H9 (cell line): ENCODE data around the gene TNIP1. TPM values are rescaled to one million over a fixed set of nuclear protein-coding genes. Genes with fewer than 3 reads are reported as not detected.

Experiments used
- DNase-seq: peaks from one replicate; pipeline ENCODE4 v3.0.0-alpha.2; 2017
- H2AFZ ChIP-seq: one replicate; pipeline ENCODE4 v1.6.1; 2013; ENCODE audit warnings: mild to moderate bottlenecking, low read length, control low read depth, moderate library complexity
- H2AK5ac ChIP-seq: 2 replicates; pipeline ENCODE4 v1.6.1; 2013; ENCODE audit warnings: low read length, control low read depth, mixed read lengths; ENCODE audit not compliant: insufficient read length
- H2BK120ac ChIP-seq: one replicate; pipeline ENCODE4 v1.6.1; 2013; ENCODE audit warnings: low read depth, mild to moderate bottlenecking, low read length, control low read depth, inconsistent platforms; ENCODE audit not compliant: poor library complexity, severe bottlenecking
- H2BK12ac ChIP-seq: 2 replicates; pipeline ENCODE4 v1.6.1; 2013; ENCODE audit warnings: low read length, control low read depth, mixed read lengths, low read depth; ENCODE audit not compliant: insufficient read length
- H2BK15ac ChIP-seq: 2 replicates; pipeline ENCODE4 v1.6.1; 2013; ENCODE audit warnings: low read depth, low read length, control low read depth
- H2BK20ac ChIP-seq: one replicate; pipeline ENCODE4 v1.6.1; 2013; ENCODE audit warnings: low read depth, mild to moderate bottlenecking, low read length, control low read depth, inconsistent platforms; ENCODE audit not compliant: poor library complexity, severe bottlenecking
- H2BK5ac ChIP-seq: 2 replicates; pipeline ENCODE4 v1.6.1; 2013; ENCODE audit warnings: low read length, control low read depth, mixed read lengths; ENCODE audit not compliant: insufficient read length
- H3K14ac ChIP-seq: 2 replicates; pipeline ENCODE4 v1.6.1; 2013; ENCODE audit warnings: low read length, control low read depth; ENCODE audit not compliant: insufficient read depth
- H3K18ac ChIP-seq: 2 replicates; pipeline ENCODE4 v1.6.1; 2013; ENCODE audit warnings: low read depth, mild to moderate bottlenecking, mixed read lengths, low read length, control low read depth; ENCODE audit not compliant: insufficient read length
- H3K23ac ChIP-seq: 2 replicates; pipeline ENCODE4 v1.6.1; 2013; ENCODE audit warnings: low read length, control low read depth, mixed read lengths, low read depth; ENCODE audit not compliant: insufficient read length
- H3K23me2 ChIP-seq: 2 replicates; pipeline ENCODE4 v1.6.1; 2013; ENCODE audit warnings: low read depth, mild to moderate bottlenecking, mixed read lengths, low read length, control low read depth; ENCODE audit not compliant: insufficient read length, poor library complexity, severe bottlenecking
- H3K27ac ChIP-seq: 2 replicates; pipeline ENCODE4 v1.5.1; 2013; ENCODE audit warnings: low read length, control low read depth, mixed read lengths, low read depth; ENCODE audit not compliant: insufficient read length
- H3K27me3 ChIP-seq: 2 replicates; pipeline ENCODE4 v1.6.1; 2013; ENCODE audit warnings: low read length, control low read depth, inconsistent platforms; ENCODE audit not compliant: insufficient read depth
- H3K4ac ChIP-seq: 2 replicates; pipeline ENCODE4 v1.6.1; 2013; ENCODE audit warnings: low read depth, mild to moderate bottlenecking, control low read depth, inconsistent platforms, low read length, moderate library complexity
- H3K4me1 ChIP-seq: 2 replicates; pipeline ENCODE4 v1.6.1; 2013; ENCODE audit warnings: low read length, control low read depth, inconsistent platforms; ENCODE audit not compliant: insufficient read depth
- H3K4me2 ChIP-seq: 2 replicates; pipeline ENCODE4 v1.6.1; 2013; ENCODE audit warnings: low read length, control low read depth, mixed read lengths; ENCODE audit not compliant: insufficient read length, insufficient read depth
- H3K56ac ChIP-seq: 2 replicates; pipeline ENCODE4 v1.6.1; 2013; ENCODE audit warnings: low read depth, mild to moderate bottlenecking, mixed read lengths, low read length, control low read depth; ENCODE audit not compliant: insufficient read length
- H3K79me1 ChIP-seq: 2 replicates; pipeline ENCODE4 v1.6.1; 2013; ENCODE audit warnings: low read depth, mild to moderate bottlenecking, moderate library complexity, low read length, control low read depth, inconsistent platforms; ENCODE audit not compliant: insufficient read depth, poor library complexity, severe bottlenecking
- H3K79me2 ChIP-seq: 2 replicates; pipeline ENCODE4 v1.6.1; 2013; ENCODE audit warnings: low read length, control low read depth, inconsistent platforms; ENCODE audit not compliant: insufficient read depth
- H3K9ac ChIP-seq: 2 replicates; pipeline ENCODE4 v1.6.1; 2013; ENCODE audit warnings: low read length, control low read depth, mixed read lengths; ENCODE audit not compliant: insufficient read length; ENCODE audit errors: extremely low read depth
- H3K9me3 ChIP-seq: one replicate; pipeline ENCODE4 v1.6.1; 2013; ENCODE audit warnings: low read depth, low read length, inconsistent platforms; ENCODE audit not compliant: control insufficient read depth
- H3T11ph ChIP-seq: one replicate; pipeline ENCODE4 v1.6.1; 2013; ENCODE audit warnings: mild to moderate bottlenecking, low read length, control low read depth, inconsistent platforms
- H4K20me1 ChIP-seq: one replicate; pipeline ENCODE4 v1.6.1; 2013; ENCODE audit not compliant: control insufficient read depth, insufficient read length, insufficient read depth
- H4K5ac ChIP-seq: 2 replicates; pipeline ENCODE4 v1.6.1; 2013; ENCODE audit warnings: low read depth, mild to moderate bottlenecking, mixed read lengths, low read length, control low read depth; ENCODE audit not compliant: insufficient read length
- H4K8ac ChIP-seq: replicated peaks from 2 replicates; pipeline ENCODE4 v1.6.1; 2013; ENCODE audit warnings: low read length, control low read depth, mixed read lengths, low read depth; ENCODE audit not compliant: insufficient read length
- H4K91ac ChIP-seq: 2 replicates; pipeline ENCODE4 v1.6.1; 2013; ENCODE audit warnings: low read depth, mild to moderate bottlenecking, moderate library complexity, mixed read lengths, low read length, control low read depth; ENCODE audit not compliant: insufficient read length
- H3K27ac Mint-ChIP-seq, 3 experiments: 2 replicates in 2 of 3; 3 replicates in 1 of 3; pipeline ENCODE4 v1.8.0; 2020 to 2021; ENCODE audit warnings: mixed read lengths in 3 of 3, mild to moderate bottlenecking in 1 of 3, moderate library complexity in 1 of 3
- H3K27me3 Mint-ChIP-seq: 2 replicates; pipeline ENCODE4 v1.8.0; 2021; ENCODE audit warnings: low read depth, mild to moderate bottlenecking, moderate library complexity, mixed read lengths
- H3K36me3 Mint-ChIP-seq, 3 experiments: 2 replicates in 2 of 3; 3 replicates in 1 of 3; pipeline ENCODE4 v1.8.0; 2020 to 2021; ENCODE audit warnings: low read depth in 3 of 3, mixed read lengths in 3 of 3; ENCODE audit not compliant: insufficient read depth in 1 of 3
- H3K4me1 Mint-ChIP-seq, 2 experiments: 2 replicates each; pipeline ENCODE4 v1.8.0; 2020; ENCODE audit warnings: mixed read lengths in 2 of 2
- H3K4me3 Mint-ChIP-seq, 2 experiments: 2 replicates in 1 of 2; 3 replicates in 1 of 2; pipeline ENCODE4 v1.8.0; 2020 to 2021; ENCODE audit warnings: mild to moderate bottlenecking in 2 of 2, mixed read lengths in 2 of 2, moderate library complexity in 1 of 2
- H3K9me3 Mint-ChIP-seq, 2 experiments: 2 replicates in 1 of 2; 3 replicates in 1 of 2; pipeline ENCODE4 v1.8.0; 2020; ENCODE audit warnings: mild to moderate bottlenecking in 2 of 2, mixed read lengths in 2 of 2, moderate library complexity in 1 of 2
- whole genome bisulfite sequencing: extraction: QIAGEN DNeasy Blood & Tissue Kit; methylation state at CpG from one replicate; pipeline ENCODE4 v1.1.7; 2013; ENCODE audit warnings: missing lambda C conversion rate, low lambda C conversion rate, mixed read lengths; ENCODE audit not compliant: insufficient read length; ENCODE audit errors: extremely low coverage; 5-methylcytosine and 5-hydroxymethylcytosine counted together
- total RNA-seq: library from RNA; stranded (reverse); gene quantifications from 2 replicates; pipeline ENCODE4 v1.2.1, GENCODE V29; 2021
- TF ChIP-seq, protein P1 (sequence below): fragments of 200-600 bp; sonication (generic); conservative IDR thresholded peaks from 3 replicates; pipeline ENCODE4 v1.8.0; 2021; ENCODE audit warnings: antibody characterized with exemption, mild to moderate bottlenecking

Gene TNIP1
- total RNA-seq, 1 experiment from 2014 or later, result 40.8 TPM

DNA sequence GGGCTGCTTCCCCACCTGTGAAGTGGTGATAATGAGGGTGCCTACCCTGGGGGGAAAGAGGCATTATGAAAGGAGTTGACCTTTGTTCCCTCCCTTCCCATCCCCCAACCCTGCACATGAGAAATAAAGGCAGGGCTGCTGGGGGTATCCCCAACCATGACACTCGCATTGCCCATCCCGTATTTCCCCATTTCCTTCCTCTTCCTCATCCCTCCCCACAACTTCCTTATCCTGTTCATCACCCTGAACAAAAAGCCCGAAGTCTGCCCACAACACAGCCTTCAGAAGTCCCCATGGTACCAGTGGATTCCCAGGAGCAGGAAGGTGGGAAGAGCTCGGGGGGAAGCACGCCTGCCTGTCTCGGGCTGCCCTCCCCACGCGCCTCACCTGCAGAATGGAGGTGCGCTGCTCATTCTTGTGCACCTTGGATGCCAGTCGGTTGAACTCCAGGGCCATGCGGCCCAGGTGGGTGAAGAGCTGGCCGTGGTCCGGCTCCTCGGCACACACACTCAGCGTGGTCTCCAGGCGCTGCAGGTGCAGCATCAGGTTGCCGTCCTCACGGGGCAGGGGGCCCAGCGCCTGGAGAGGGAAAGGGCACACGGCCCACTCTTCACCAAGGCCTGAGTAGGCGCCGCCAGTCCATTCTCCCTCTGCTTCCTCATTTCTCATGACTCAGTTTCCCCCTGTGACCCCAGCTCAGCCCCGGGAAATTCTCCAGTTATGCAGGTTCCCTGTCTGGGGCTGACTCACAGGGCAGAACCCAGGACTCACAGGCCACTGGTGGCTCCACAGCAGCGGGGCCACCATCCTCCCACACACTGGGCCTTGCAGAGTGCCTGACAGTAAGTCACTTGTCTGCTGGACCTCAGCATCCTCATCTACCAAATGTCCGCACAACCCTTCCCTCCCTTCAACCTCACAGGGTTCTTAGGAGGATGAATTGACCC is 24.2 kb downstream of the TNIP1 start:
- no peak overlapping the region for H4K8ac ChIP-seq
- no peaks in the 10 kb centered on the region for H3K23me2 ChIP-seq
- H3K9me3 Mint-ChIP-seq, result no peaks in the 10 kb centered on the region
- H2AK5ac ChIP-seq, result no peak overlapping the region
- H3K27me3 Mint-ChIP-seq, result no peaks in the 10 kb centered on the region
- no peak overlapping the region for H3K4me2 ChIP-seq
- H3K4me1 Mint-ChIP-seq, result peaks cover 0 to 5% of the 10 kb centered on the region in 2 experiments; a peak in 1 of 4 replicates
- H3K4me1 ChIP-seq, result no peaks in the 10 kb centered on the region
- H3K27ac ChIP-seq, result no peak overlapping the region
- no peak overlapping the region for H4K5ac ChIP-seq
- H3K4me3 Mint-ChIP-seq, result no peak overlapping the region
- no peaks in the 10 kb centered on the region for H3K27me3 ChIP-seq
- H3K4ac ChIP-seq, result no peak overlapping the region
- no peak overlapping the region for H2BK120ac ChIP-seq
- TF ChIP-seq, protein P1, sequence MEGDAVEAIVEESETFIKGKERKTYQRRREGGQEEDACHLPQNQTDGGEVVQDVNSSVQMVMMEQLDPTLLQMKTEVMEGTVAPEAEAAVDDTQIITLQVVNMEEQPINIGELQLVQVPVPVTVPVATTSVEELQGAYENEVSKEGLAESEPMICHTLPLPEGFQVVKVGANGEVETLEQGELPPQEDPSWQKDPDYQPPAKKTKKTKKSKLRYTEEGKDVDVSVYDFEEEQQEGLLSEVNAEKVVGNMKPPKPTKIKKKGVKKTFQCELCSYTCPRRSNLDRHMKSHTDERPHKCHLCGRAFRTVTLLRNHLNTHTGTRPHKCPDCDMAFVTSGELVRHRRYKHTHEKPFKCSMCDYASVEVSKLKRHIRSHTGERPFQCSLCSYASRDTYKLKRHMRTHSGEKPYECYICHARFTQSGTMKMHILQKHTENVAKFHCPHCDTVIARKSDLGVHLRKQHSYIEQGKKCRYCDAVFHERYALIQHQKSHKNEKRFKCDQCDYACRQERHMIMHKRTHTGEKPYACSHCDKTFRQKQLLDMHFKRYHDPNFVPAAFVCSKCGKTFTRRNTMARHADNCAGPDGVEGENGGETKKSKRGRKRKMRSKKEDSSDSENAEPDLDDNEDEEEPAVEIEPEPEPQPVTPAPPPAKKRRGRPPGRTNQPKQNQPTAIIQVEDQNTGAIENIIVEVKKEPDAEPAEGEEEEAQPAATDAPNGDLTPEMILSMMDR, result no peak
- H2BK20ac ChIP-seq, result no peak overlapping the region
- no peak overlapping the region for H3K14ac ChIP-seq
- H2BK5ac ChIP-seq, result no peak overlapping the region
- WGBS, result 100% methylated on average over 2 of the region's 25 CpGs
- no peak overlapping the region for H2AFZ ChIP-seq
- H4K20me1 ChIP-seq, result no peaks in the 10 kb centered on the region
- H3K23ac ChIP-seq, result no peak overlapping the region
- peaks cover 1 to 24% (median 8%) of the 10 kb centered on the region in 3 experiments; a peak in 5 of 7 replicates for H3K36me3 Mint-ChIP-seq
- H3T11ph ChIP-seq, result no peak overlapping the region
- H3K56ac ChIP-seq, result no peak overlapping the region
- H3K27ac Mint-ChIP-seq, result no peak overlapping the region
- no peak overlapping the region for H3K18ac ChIP-seq
- DNase-seq, result no peak
- no peak overlapping the region for H2BK12ac ChIP-seq
- no peaks in the 10 kb centered on the region for H3K79me2 ChIP-seq
- no peak overlapping the region for H4K91ac ChIP-seq
- H3K9me3 ChIP-seq, result no peaks in the 10 kb centered on the region
- no peak overlapping the region for H2BK15ac ChIP-seq
- no peak overlapping the region for H3K9ac ChIP-seq
- H3K79me1 ChIP-seq, result no peaks in the 10 kb centered on the region
